OCI-LY7 (cell line): ENCODE results near the gene PRR15L. TPM values are rescaled to one million over a fixed set of nuclear protein-coding genes. Genes with fewer than 3 reads are reported as not detected.

Experiments
- Bru-seq: library from RNA; stranded (reverse); fragments of 400-500 nt; gene quantifications from one replicate; lab custom pipeline; 2021; lab: Mats Ljungman, UMichigan
- BruChase-seq, 2 experiments: library from RNA; stranded (reverse); fragments of 400-500 nt; gene quantifications; one replicate each; lab custom pipeline; 2021; lab: Mats Ljungman, UMichigan
- BruUV-seq: library from RNA; stranded (reverse); fragments of 400-500 nt; replicated peaks from 2 replicates; lab custom pipeline; 2021; lab: Mats Ljungman, UMichigan
- CTCF ChIA-PET: fragments of 300-600 bp; sonication (Branson Sonifier 250); formaldehyde crosslinking; loops from one replicate; lab custom pipeline; 2022; ENCODE audit warnings: antibody characterized with exemption; ENCODE audit not compliant: unreplicated experiment; lab: Charles Lee
- POLR2A ChIA-PET: fragments of 300-600 bp; sonication (Branson Sonifier 250); formaldehyde crosslinking; loops from one replicate; lab custom pipeline; 2022; ENCODE audit warnings: antibody characterized with exemption; lab: Charles Lee
- DNase-seq: peaks from one replicate; pipeline ENCODE4 v3.0.0-alpha.2; 2015; ENCODE audit warnings: low spot score
- H2AFZ ChIP-seq: fragments of 200-600 bp; sonication (generic), shearing (Covaris generic); 2 replicates; pipeline ENCODE4 v1.6.1; 2014; ENCODE audit warnings: mild to moderate bottlenecking, antibody characterized with exemption, low read length, moderate library complexity
- H3K27ac ChIP-seq: fragments of 200-600 bp; sonication (generic); 2 replicates; pipeline ENCODE4 v1.5.1; 2014; ENCODE audit warnings: mixed run types, low read depth, mild to moderate bottlenecking, moderate library complexity, low read length, inconsistent platforms; ENCODE audit not compliant: poor library complexity, severe bottlenecking
- H3K36me3 ChIP-seq: fragments of 200-600 bp; sonication (generic); 2 replicates; pipeline ENCODE4 v1.6.1; 2014; ENCODE audit warnings: mild to moderate bottlenecking, antibody characterized with exemption, low read length, moderate library complexity, mixed read lengths; ENCODE audit not compliant: insufficient read depth
- H3K4me1 ChIP-seq: fragments of 200-600 bp; sonication (generic); 2 replicates; pipeline ENCODE4 v1.5.1; 2014; ENCODE audit warnings: mild to moderate bottlenecking, low read length; ENCODE audit not compliant: insufficient read depth, poor library complexity, severe bottlenecking
- H3K4me2 ChIP-seq: fragments of 200-600 bp; sonication (generic); 2 replicates; pipeline ENCODE4 v1.6.1; 2014; ENCODE audit warnings: mild to moderate bottlenecking, low read length
- H3K4me3 ChIP-seq: fragments of 200-600 bp; sonication (generic); 2 replicates; pipeline ENCODE4 v1.5.1; 2014; ENCODE audit warnings: mild to moderate bottlenecking, low read depth, low read length; ENCODE audit not compliant: poor library complexity, severe bottlenecking
- H3K79me2 ChIP-seq: fragments of 200-600 bp; sonication (generic); 2 replicates; pipeline ENCODE4 v1.6.1; 2016; ENCODE audit warnings: low read depth, mild to moderate bottlenecking, low read length, moderate library complexity, mixed read lengths; ENCODE audit not compliant: insufficient read depth
- H3K9me2 ChIP-seq: fragments of 200-600 bp; sonication (generic); 2 replicates; pipeline ENCODE4 v1.6.1; 2016; ENCODE audit warnings: mild to moderate bottlenecking, low read length, mixed read lengths; ENCODE audit not compliant: insufficient read depth
- H3K9me3 ChIP-seq: fragments of 200-600 bp; sonication (generic); 2 replicates; pipeline ENCODE4 v1.6.1; 2014; ENCODE audit warnings: mild to moderate bottlenecking, mixed run types, low read length, mixed read lengths
- H4K20me1 ChIP-seq: fragments of 200-600 bp; sonication (generic); 2 replicates; pipeline ENCODE4 v1.6.1; 2014; ENCODE audit warnings: mild to moderate bottlenecking, antibody characterized with exemption, low read length, moderate library complexity, mixed read lengths; ENCODE audit not compliant: insufficient read depth
- EZH2phosphoT487 ChIP-seq: fragments of 200-600 bp; sonication (generic); IDR thresholded peaks from 2 replicates; pipeline ENCODE4 v1.6.1; 2018; ENCODE audit warnings: low read depth, borderline replicate concordance, mild to moderate bottlenecking, mixed run types, antibody characterized with exemption, low read length, moderate library complexity, mixed read lengths
- intact Hi-C: fragments of 100-400 bp; cut with micrococcal nuclease; formaldehyde crosslinking; loops from one replicate; pipeline ENCODE4 v1.10.0; 2022; ENCODE audit not compliant: unreplicated experiment
- long read RNA-seq: library from polyadenylated mRNA; stranded (forward); transcript quantifications from one replicate; pipeline ENCODE4 v2.0.0, GENCODE V29; 2022
- total RNA-seq, 2 experiments: library from RNA; depleted of rRNA in 1 of 2; stranded (reverse); fragments of >200 nt in 1 of 2; shearing (Covaris generic) in 1 of 2; gene quantifications; 2 replicates each; pipeline ENCODE4 v1.2.3, GENCODE V29; 2014 to 2022
- TF ChIP-seq, protein P1 (sequence below): fragments of 200-600 bp; sonication (generic); conservative IDR thresholded peaks from 2 replicates; pipeline ENCODE4 v1.5.1; 2014; ENCODE audit warnings: mild to moderate bottlenecking, antibody characterized with exemption, low read length, moderate library complexity, mixed read lengths

Gene PRR15L, protein sequence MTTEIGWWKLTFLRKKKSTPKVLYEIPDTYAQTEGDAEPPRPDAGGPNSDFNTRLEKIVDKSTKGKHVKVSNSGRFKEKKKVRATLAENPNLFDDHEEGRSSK
- total RNA-seq (2014; rRNA removed; shearing (Covaris generic)) (not detected in 2 replicates), total RNA-seq (2022) (not detected in 2 replicates), Bru-seq, nascent RNA (not detected), BruChase-seq, experiment 1, labeled RNA remaining after a 6-hour chase (not detected), BruChase-seq, experiment 2, labeled RNA remaining after a 2-hour chase (not detected)
- long read RNA-seq, result 0 reads

DNA sequence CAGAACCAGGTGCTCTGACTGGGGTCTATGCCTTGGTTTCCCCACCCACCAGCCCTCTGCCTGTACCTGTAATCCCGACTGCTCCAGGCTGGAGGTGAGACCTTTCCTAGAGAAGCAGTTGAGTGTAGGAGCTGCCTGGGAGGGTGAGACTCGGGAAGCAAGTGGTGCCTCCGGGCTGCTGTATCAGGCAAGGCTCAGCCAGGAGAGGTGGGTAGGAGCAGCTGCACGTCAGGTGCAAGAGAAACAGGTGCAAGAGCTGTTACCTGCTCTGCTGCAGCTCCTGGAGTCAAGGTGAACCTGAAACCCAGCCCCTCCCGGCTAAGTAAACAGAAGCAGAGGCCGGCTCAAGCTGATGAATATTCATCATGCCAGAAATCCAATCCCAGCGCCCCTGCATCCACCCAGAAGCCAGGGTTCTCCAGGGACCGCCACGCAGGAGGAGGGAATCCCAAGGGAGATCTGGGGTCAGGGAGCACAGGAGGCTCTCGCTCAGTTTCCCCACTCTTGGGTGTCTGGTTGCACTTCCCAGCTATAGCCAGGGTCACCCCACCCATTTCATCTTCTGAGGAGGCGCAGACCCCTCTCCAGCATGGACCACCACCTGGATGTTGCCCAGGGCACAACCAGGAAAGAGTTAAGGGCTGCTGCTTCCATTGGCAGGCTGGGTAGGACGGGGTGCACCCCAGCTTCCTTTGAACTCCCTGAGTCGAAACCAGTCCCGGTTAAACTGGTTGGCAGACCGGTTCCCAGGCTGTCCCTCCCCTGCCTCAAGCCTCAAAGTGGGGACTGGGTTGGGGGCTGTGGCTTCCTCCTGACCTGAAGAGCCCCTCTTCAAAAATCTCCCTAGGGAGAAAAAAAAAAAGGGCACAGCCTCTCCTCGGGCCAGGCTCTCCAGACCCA, at the start of gene PRR15L:
PRR15L (minus strand) TSS at position 293 of the 900 bp plus-strand sequence. CDS start 4,649 bp downstream, outside the sequence.
- no peak within 1 kb of the TSS for H3K27ac ChIP-seq
- H3K4me2 ChIP-seq, result no peak within 1 kb of the TSS
- H3K9me2 ChIP-seq, result no peaks in the 10 kb centered on the region
- ChIA-PET POLR2A (interaction anchor here (0.6 to 0.7 kb wide), 2 partner anchors 11 to 19 kb away, joined by 3 to 4 read pairs; no protein-coding TSS in a partner anchor), CTCF (interaction anchor here (0.6 kb wide), 1 partner anchor 13 kb away, joined by 6 read pairs; the partner anchor contains the start of gene CDK5RAP3)
- no peaks in the 10 kb centered on the region for H4K20me1 ChIP-seq
- no peak within 1 kb of the TSS for H2AFZ ChIP-seq
- H3K36me3 ChIP-seq, result no peaks in the 10 kb centered on the region
- H3K4me1 ChIP-seq, result no peaks in the 10 kb centered on the region
- intact Hi-C loops, result no loop called here
- no peaks in the 10 kb centered on the region for H3K9me3 ChIP-seq
- DNase-seq, result no peak
- TF ChIP-seq EZH2phosphoT487, result no peak
- TF ChIP-seq, protein P1, sequence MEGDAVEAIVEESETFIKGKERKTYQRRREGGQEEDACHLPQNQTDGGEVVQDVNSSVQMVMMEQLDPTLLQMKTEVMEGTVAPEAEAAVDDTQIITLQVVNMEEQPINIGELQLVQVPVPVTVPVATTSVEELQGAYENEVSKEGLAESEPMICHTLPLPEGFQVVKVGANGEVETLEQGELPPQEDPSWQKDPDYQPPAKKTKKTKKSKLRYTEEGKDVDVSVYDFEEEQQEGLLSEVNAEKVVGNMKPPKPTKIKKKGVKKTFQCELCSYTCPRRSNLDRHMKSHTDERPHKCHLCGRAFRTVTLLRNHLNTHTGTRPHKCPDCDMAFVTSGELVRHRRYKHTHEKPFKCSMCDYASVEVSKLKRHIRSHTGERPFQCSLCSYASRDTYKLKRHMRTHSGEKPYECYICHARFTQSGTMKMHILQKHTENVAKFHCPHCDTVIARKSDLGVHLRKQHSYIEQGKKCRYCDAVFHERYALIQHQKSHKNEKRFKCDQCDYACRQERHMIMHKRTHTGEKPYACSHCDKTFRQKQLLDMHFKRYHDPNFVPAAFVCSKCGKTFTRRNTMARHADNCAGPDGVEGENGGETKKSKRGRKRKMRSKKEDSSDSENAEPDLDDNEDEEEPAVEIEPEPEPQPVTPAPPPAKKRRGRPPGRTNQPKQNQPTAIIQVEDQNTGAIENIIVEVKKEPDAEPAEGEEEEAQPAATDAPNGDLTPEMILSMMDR, result no peak
- no peaks in the 10 kb centered on the region for H3K79me2 ChIP-seq
- no TSS peak for BruUV-seq
- no peak within 1 kb of the TSS for H3K4me3 ChIP-seq

DNA sequence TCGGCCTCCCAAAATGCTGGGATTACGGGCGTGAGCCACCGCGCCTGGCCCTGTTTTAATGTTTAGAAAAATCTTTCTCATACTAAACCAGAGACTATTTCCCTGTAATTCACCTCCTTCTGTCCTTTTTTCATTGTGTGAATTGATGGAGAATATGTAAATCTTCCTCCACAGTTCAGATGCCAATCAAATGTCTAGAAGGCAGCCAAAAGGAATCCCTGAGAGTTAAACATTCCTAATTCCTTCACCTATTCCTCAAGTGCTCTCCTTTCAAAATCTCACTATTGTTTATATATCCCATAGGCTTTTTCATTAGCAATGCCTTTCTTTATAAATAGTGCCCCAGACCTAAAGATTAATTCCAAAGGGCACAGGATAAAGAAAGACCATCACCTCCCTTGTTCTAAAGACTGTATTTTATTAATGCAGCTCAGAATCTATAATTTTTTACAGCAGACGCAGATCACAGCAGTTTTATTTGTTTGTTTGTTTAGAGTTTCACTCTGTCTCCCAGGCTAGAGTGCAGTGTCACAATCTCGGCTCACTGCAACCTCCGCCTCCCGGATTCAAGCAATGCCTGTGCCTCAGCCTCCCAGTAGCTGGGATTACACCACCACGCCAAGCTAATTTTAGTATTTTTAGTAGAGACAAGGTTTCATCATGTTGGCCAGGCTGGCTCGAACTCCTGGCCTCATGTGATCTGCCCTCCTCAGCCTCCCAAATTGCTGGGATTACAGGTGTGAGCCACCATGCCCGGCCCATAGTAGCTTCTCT, 49.4 kb upstream of the PRR15L start:
- no peak for TF ChIP-seq EZH2phosphoT487
- TF ChIP-seq, protein P1, result no peak
- POLR2A ChIA-PET, result no interaction called here
- H3K79me2 ChIP-seq, result no peaks in the 10 kb centered on the region
- no peaks in the 10 kb centered on the region for H3K36me3 ChIP-seq
- H3K4me3 ChIP-seq, result no peak overlapping the region
- CTCF ChIA-PET, result no interaction called here
- no peaks in the 10 kb centered on the region for H3K9me2 ChIP-seq
- H3K9me3 ChIP-seq, result no peaks in the 10 kb centered on the region
- no peak overlapping the region for H2AFZ ChIP-seq
- H3K4me1 ChIP-seq, result peaks cover 47% of the 10 kb centered on the region
- H3K4me2 ChIP-seq, result no peak overlapping the region
- DNase-seq, result no peak
- BruUV-seq, result no TSS peak
- no peaks in the 10 kb centered on the region for H4K20me1 ChIP-seq
- H3K27ac ChIP-seq, result no peak overlapping the region
- intact Hi-C loops, result no loop called here
